Anterior cingulate cortex (tissue), 58 donors: ENCODE measurements around the gene IRF8.
A peak's percentile ranks its signal among the peaks of the same experiment; 100 is the strongest.

Experiments
- DNase-seq, 58 donors: peaks; one replicate each; lab custom pipeline; 2025; lab: John Stamatoyannopoulos, UW

Gene IRF8

GRCh38 chr16:85911251-85911930 is 12.4 kb downstream of the IRF8 start:
- no peak for DNase-seq

- DNase-seq, result no peak
Observed at GRCh38 chr16:85912211-85912974, 13.4 kb downstream of the IRF8 start.

GRCh38 chr16:85913141-85913601 is 14.2 kb downstream of the IRF8 start:
- DNase-seq, result no peak

GRCh38 chr16:85913688-85914422 is 14.9 kb downstream of the IRF8 start:
- DNase-seq, result no peak

GRCh38 chr16:85914423-85914794 is 15.4 kb downstream of the IRF8 start:
- no peak for DNase-seq

GRCh38 chr16:85915125-85915845 is 16.3 kb downstream of the IRF8 start:
- DNase-seq, result no peak

- DNase-seq, result no peak
Observed at GRCh38 chr16:85916141-85916890, 17.4 kb downstream of the IRF8 start.

GRCh38 chr16:85917012-85917411 is 18.1 kb downstream of the IRF8 start:
- DNase-seq, result no peak

- no peak for DNase-seq
Observed at GRCh38 chr16:85917959-85918358, 19.0 kb downstream of the IRF8 start.

- DNase-seq, result no peak
Observed at GRCh38 chr16:85918436-85918835, 19.5 kb downstream of the IRF8 start.

GRCh38 chr16:85919271-85920267 is 20.6 kb downstream of the IRF8 start:
- no peak for DNase-seq

GRCh38 chr16:85921026-85921425 is 22.1 kb downstream of the IRF8 start:
- DNase-seq, result no peak

GRCh38 chr16:85923153-85924021 is 24.4 kb downstream of the IRF8 start:
- no peak for DNase-seq

GRCh38 chr16:85924675-85925074 is 25.7 kb downstream of the IRF8 start:
- peak in 1 of 58 donors; percentile 39 for DNase-seq

- DNase-seq, result no peak
Observed at GRCh38 chr16:85926370-85926769, 27.4 kb downstream of the IRF8 start.

- no peak for DNase-seq
Observed at GRCh38 chr16:85927371-85927770, 28.4 kb downstream of the IRF8 start.

- DNase-seq, result no peak
Observed at GRCh38 chr16:85927959-85928358, 29.0 kb downstream of the IRF8 start.

GRCh38 chr16:85928401-85928820 is 29.4 kb downstream of the IRF8 start:
- DNase-seq, result peak in 1 of 58 donors; percentile 12
